Gastrocnemius medialis (tissue), 4 donors: ENCODE data around the gene EFR3B. TPM values are rescaled to one million over a fixed set of nuclear protein-coding genes. Genes with fewer than 3 reads are reported as not detected.
A peak's percentile ranks its signal among the peaks of the same experiment; 100 is the strongest.

Source experiments
- ATAC-seq, 2 donors: fragments of 150-250 bp; one replicate each; pipeline ENCODE4 v1.9.1; 2016
- DNase-seq, 2 donors: peaks; one replicate each; pipeline ENCODE4 v3.0.0-alpha.2; 2019
- H3K27ac ChIP-seq, 4 donors: fragments of 200-600 bp; sonication (generic); 1 replicate in 1 of 4; 2 replicates in 3 of 4; pipeline ENCODE4 v1.5.1; 2016 to 2018; ENCODE audit warnings: mild to moderate bottlenecking in 2 of 4, moderate library complexity in 1 of 4
- H3K27me3 ChIP-seq, 3 donors: fragments of 200-600 bp; sonication (generic) in 2 of 3; 1 replicate in 1 of 3; 2 replicates in 2 of 3; pipeline versions ENCODE4 v1.5.1 to v1.6.0; 2016 to 2019; ENCODE audit warnings: mild to moderate bottlenecking in 1 of 3, moderate library complexity in 1 of 3
- H3K36me3 ChIP-seq, 2 donors: fragments of 200-600 bp; sonication (generic) in 1 of 2; one replicate each; pipeline ENCODE4 v1.5.1; 2017 to 2018
- H3K4me1 ChIP-seq, 2 donors: fragments of 200-600 bp; sonication (generic) in 1 of 2; one replicate each; pipeline ENCODE4 v1.5.1; 2016 to 2017; ENCODE audit warnings: mild to moderate bottlenecking in 2 of 2
- H3K4me3 ChIP-seq, 4 donors: fragments of 200-600 bp; sonication (generic) in 3 of 4; 1 replicate in 1 of 4; 2 replicates in 3 of 4; pipeline ENCODE4 v1.5.1; 2016 to 2019; ENCODE audit warnings: mild to moderate bottlenecking in 2 of 4
- H3K9me3 ChIP-seq, 3 donors: fragments of 200-600 bp; sonication (generic) in 2 of 3; 1 replicate in 1 of 3; 2 replicates in 2 of 3; pipeline ENCODE4 v1.5.1; 2016 to 2019
- POLR2A ChIP-seq, 2 donors: fragments of 450-650 bp; IDR thresholded peaks; one replicate each; pipeline ENCODE4 v1.6.1; 2017; ENCODE audit warnings: antibody characterized with exemption in 2 of 2, mild to moderate bottlenecking in 2 of 2, moderate library complexity in 2 of 2
- in situ Hi-C, 4 donors: fragments of 200-750 bp; cut with MboI; loops; one replicate each; pipeline versions ENCODE4 v1.15.0 to v1.8.0; 2017; ENCODE audit warnings: low sequenced_read_pairs in 4 of 4
- intact Hi-C: fragments of 100-400 bp; cut with DNase I; formaldehyde crosslinking; loops from one replicate; pipeline ENCODE4 v1.15.1; 2023; ENCODE audit warnings: low total_unique reads
- total RNA-seq, 4 donors: library from RNA; depleted of rRNA; stranded (reverse); fragments of >200 nt; gene quantifications; one replicate each; pipeline versions ENCODE4 v1.1.0 to v1.2.3, GENCODE V29; 2016
- TF ChIP-seq, protein P1 (sequence below), 5 experiments: fragments of 450-650 bp in 3 of 5; fragments of 200-600 bp in 2 of 5; sonication (generic) in 2 of 5; IDR thresholded peaks in 4 of 5; conservative IDR thresholded peaks in 1 of 5; 1 replicate in 4 of 5; 2 replicates in 1 of 5; pipeline ENCODE4 v1.5.1; 2016 to 2019; ENCODE audit warnings: antibody characterized with exemption in 5 of 5, mild to moderate bottlenecking in 3 of 5, moderate library complexity in 3 of 5

Gene EFR3B
- total RNA-seq, 4 donors from 2014 or later, result 0.29 to 1.4 (median 0.67) TPM

DNA sequence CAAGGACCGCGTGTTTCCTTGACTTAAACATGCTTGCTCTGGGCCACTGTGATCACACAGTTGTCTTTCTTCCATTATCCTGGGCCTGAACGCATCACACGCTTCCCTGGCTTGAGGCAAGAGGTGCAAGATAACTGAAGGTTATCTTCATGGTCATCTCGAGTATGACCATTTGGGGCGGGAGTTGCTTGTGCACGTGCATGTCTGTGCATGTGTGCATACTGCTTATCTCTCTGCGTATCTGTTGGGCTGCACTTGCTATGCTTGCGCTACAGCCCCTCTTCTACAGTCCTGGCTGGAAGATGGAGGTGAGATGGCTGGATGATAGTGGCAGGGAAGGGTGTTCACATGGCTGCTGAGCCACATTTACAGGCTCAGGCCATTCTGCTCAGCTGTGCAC is 27.2 kb upstream of the EFR3B start:
- ATAC-seq (no peak), DNase-seq (no peak)
- intact Hi-C loops (no loop called here), in situ Hi-C loops (no loop called here)
- no peak overlapping the region for H3K4me3 ChIP-seq
- H3K36me3 ChIP-seq, result no peaks in the 10 kb centered on the region
- no peak overlapping the region for H3K27ac ChIP-seq
- no peak for TF ChIP-seq POLR2A (IDR thresholded peaks at IDR 0.05)
- TF ChIP-seq, protein P1, sequence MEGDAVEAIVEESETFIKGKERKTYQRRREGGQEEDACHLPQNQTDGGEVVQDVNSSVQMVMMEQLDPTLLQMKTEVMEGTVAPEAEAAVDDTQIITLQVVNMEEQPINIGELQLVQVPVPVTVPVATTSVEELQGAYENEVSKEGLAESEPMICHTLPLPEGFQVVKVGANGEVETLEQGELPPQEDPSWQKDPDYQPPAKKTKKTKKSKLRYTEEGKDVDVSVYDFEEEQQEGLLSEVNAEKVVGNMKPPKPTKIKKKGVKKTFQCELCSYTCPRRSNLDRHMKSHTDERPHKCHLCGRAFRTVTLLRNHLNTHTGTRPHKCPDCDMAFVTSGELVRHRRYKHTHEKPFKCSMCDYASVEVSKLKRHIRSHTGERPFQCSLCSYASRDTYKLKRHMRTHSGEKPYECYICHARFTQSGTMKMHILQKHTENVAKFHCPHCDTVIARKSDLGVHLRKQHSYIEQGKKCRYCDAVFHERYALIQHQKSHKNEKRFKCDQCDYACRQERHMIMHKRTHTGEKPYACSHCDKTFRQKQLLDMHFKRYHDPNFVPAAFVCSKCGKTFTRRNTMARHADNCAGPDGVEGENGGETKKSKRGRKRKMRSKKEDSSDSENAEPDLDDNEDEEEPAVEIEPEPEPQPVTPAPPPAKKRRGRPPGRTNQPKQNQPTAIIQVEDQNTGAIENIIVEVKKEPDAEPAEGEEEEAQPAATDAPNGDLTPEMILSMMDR (IDR thresholded peaks at IDR 0.05 in 4 of 5, conservative IDR thresholded peaks at IDR 0.05 in 1 of 5), result no peak
- H3K9me3 ChIP-seq, result no peaks in the 10 kb centered on the region
- H3K4me1 ChIP-seq, result peaks cover 7% of the 10 kb centered on the region in 2 donors
- H3K27me3 ChIP-seq, result no peaks in the 10 kb centered on the region

- peaks cover 7 to 9% of the 10 kb centered on the region in 2 donors for H3K4me1 ChIP-seq
- H3K4me3 ChIP-seq, result no peak overlapping the region
- TF ChIP-seq, protein P1 (IDR thresholded peaks at IDR 0.05 in 4 of 5, conservative IDR thresholded peaks at IDR 0.05 in 1 of 5), result no peak
- no peak for TF ChIP-seq POLR2A (IDR thresholded peaks at IDR 0.05)
- intact Hi-C loops, result no loop called here
- H3K27me3 ChIP-seq, result no peaks in the 10 kb centered on the region
- no peak overlapping the region for H3K27ac ChIP-seq
- no peak for DNase-seq
- no peaks in the 10 kb centered on the region for H3K9me3 ChIP-seq
- ATAC-seq, result no peak
- in situ Hi-C loops, result no loop called here
- no peaks in the 10 kb centered on the region for H3K36me3 ChIP-seq
These were observed 23.2 kb upstream of the EFR3B start for GRCh38 chr2:25018681-25019080.

DNA sequence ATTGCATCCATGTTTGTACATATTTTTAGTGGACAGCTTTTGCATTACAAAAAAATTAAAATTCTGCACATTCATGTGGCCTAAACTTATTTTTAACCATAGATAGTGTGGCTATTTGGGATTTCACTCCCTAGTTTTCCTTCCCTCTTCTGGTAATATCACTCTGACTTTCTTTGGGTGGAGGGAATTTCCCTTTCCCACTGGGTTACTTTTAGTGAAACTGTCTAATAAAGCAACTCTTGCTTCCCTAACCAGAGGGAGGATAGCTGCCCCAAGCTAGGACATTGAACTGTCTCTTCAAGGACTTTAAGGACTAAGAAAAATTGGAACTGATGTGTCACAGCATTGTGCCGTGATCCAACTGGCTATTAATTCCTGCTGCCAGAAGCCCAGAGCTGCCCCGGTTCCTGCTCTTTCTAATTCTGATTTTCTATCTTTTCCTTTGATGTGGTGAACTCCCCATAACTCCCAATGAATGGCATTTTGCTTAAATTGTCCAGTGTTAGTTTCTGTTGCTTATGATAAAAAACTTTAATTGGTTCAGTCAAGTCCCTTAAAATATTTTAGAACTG is 20.0 kb upstream of the EFR3B start:
- DNase-seq (no peak), ATAC-seq (no peak)
- no peak overlapping the region for H3K27ac ChIP-seq
- no peaks in the 10 kb centered on the region for H3K9me3 ChIP-seq
- no peak overlapping the region for H3K4me3 ChIP-seq
- H3K27me3 ChIP-seq, result no peaks in the 10 kb centered on the region
- in situ Hi-C loops, result no loop called here
- intact Hi-C loops, result no loop called here
- H3K36me3 ChIP-seq, result no peaks in the 10 kb centered on the region
- peaks cover 27 to 28% of the 10 kb centered on the region in 2 donors for H3K4me1 ChIP-seq
- TF ChIP-seq POLR2A (IDR thresholded peaks at IDR 0.05), result no peak
- TF ChIP-seq, protein P1 (IDR thresholded peaks at IDR 0.05 in 4 of 5, conservative IDR thresholded peaks at IDR 0.05 in 1 of 5), result no peak

- DNase-seq (no peak), ATAC-seq (no peak)
- in situ Hi-C loops (no loop called here), intact Hi-C loops (no loop called here)
- no peaks in the 10 kb centered on the region for H3K9me3 ChIP-seq
- H3K27me3 ChIP-seq, result no peaks in the 10 kb centered on the region
- no peak for TF ChIP-seq POLR2A (IDR thresholded peaks at IDR 0.05)
- no peaks in the 10 kb centered on the region for H3K36me3 ChIP-seq
- peaks cover 27 to 28% of the 10 kb centered on the region in 2 donors for H3K4me1 ChIP-seq
- no peak overlapping the region for H3K4me3 ChIP-seq
- H3K27ac ChIP-seq, result no peak overlapping the region
These were observed 18.5 kb upstream of the EFR3B start for GRCh38 chr2:25023333-25023732.

DNA sequence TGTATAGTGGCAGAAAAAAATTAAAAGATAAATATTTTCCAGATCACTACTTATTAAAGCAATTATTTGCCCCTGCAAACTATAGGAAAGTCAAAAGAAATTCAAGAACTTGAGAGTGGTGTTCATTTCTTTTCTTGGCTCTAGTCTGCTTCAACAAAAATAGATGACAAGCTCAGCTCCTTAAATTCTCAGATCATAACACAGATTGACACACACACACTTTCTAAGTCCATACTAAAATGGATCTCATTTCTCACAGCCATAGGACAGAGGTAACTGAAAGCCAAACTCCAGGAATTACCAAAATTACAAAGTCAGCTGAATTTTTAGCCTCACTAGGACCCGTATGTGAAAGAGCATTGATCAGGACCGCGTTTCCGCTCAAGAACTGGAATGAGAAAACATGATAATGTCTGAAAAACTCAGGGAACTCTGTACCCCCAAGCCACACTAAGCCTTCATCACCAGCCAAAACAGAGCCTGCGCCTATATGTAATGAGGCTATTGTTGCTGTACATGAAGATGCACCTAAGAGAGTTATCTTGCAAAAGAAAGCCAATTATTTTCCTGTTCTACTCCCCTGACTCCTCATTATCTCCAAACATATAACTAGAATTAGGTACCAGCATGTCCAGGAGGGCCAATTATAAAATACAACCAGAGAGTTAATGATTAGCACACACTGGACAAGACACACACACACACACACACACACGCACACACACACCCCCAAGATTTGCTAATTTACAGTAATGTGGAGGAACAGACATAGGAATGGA is 16.5 kb upstream of the EFR3B start:
- ATAC-seq (peak; percentile 47 to 80), DNase-seq (no peak)
- intact Hi-C loops, result loop anchor here (5.0 kb wide), 2 partner anchors 37 to 53 kb away; partner anchors contain the start of gene DNAJC27

More for the DNA sequence above, 16.5 kb upstream of the EFR3B start:
- in situ Hi-C loops, result no loop called here
- Histone ChIP-seq H3K27me3 (no peaks in the 10 kb centered on the region), H3K4me3 (no peak overlapping the region), H3K27ac (peak overlapping the region in 1 of 4 donors; percentile 13), H3K4me1 (peaks cover 27 to 32% of the 10 kb centered on the region in 2 donors), H3K36me3 (no peaks in the 10 kb centered on the region), H3K9me3 (no peaks in the 10 kb centered on the region)
- TF ChIP-seq POLR2A (IDR thresholded peaks at IDR 0.05), result no peak
- TF ChIP-seq, protein P1 (IDR thresholded peaks at IDR 0.05 in 4 of 5, conservative IDR thresholded peaks at IDR 0.05 in 1 of 5), result no peak
